ENCODE results near the gene NUAK1.

- TF ChIP-seq, protein P1, sequence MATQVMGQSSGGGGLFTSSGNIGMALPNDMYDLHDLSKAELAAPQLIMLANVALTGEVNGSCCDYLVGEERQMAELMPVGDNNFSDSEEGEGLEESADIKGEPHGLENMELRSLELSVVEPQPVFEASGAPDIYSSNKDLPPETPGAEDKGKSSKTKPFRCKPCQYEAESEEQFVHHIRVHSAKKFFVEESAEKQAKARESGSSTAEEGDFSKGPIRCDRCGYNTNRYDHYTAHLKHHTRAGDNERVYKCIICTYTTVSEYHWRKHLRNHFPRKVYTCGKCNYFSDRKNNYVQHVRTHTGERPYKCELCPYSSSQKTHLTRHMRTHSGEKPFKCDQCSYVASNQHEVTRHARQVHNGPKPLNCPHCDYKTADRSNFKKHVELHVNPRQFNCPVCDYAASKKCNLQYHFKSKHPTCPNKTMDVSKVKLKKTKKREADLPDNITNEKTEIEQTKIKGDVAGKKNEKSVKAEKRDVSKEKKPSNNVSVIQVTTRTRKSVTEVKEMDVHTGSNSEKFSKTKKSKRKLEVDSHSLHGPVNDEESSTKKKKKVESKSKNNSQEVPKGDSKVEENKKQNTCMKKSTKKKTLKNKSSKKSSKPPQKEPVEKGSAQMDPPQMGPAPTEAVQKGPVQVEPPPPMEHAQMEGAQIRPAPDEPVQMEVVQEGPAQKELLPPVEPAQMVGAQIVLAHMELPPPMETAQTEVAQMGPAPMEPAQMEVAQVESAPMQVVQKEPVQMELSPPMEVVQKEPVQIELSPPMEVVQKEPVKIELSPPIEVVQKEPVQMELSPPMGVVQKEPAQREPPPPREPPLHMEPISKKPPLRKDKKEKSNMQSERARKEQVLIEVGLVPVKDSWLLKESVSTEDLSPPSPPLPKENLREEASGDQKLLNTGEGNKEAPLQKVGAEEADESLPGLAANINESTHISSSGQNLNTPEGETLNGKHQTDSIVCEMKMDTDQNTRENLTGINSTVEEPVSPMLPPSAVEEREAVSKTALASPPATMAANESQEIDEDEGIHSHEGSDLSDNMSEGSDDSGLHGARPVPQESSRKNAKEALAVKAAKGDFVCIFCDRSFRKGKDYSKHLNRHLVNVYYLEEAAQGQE (IDR thresholded peaks at IDR 0.05; ENCODE audit: insufficient read depth in 1 of 2, low read depth in 2 of 2, low read length in 2 of 2), result no peak
- TF ChIP-seq POLR2AphosphoS5 (IDR thresholded peaks at IDR 0.05; ENCODE audit: low read depth, low read length) (no peak), SIN3A (IDR thresholded peaks at IDR 0.05; ENCODE audit: borderline replicate concordance, insufficient read depth, low read length) (no peak), TAF1 (IDR thresholded peaks at IDR 0.05; ENCODE audit: borderline replicate concordance, insufficient read depth, low read length) (no peak), FOXP2 (optimal IDR thresholded peaks at IDR 0.05; ENCODE audit: borderline replicate concordance, extremely low read depth, extremely low read length, insufficient read depth) (no peak)
Measured at GRCh38 chr12:106068296-106068695, 70.5 kb downstream of the NUAK1 start.
